Esophagus muscularis mucosa (tissue), 3 donors: ENCODE data around the gene DOCK11.

ENCODE experiments used
- CTCF ChIP-seq, 3 experiments: fragments of 200-600 bp in 2 of 3; fragments of 450-650 bp in 1 of 3; sonication (generic) in 2 of 3; IDR thresholded peaks; one replicate each; pipeline ENCODE4 v1.5.1; 2017 to 2019; ENCODE audit warnings: antibody characterized with exemption in 3 of 3, mild to moderate bottlenecking in 2 of 3, moderate library complexity in 1 of 3
- POLR2AphosphoS5 ChIP-seq, 2 donors: sonication (generic); formaldehyde crosslinking; IDR thresholded peaks; one replicate each; pipeline ENCODE4 v1.6.1; 2017; ENCODE audit warnings: antibody characterized with exemption in 2 of 2

- TF ChIP-seq POLR2AphosphoS5 (IDR thresholded peaks at IDR 0.05): no peak
- no peak for TF ChIP-seq CTCF (IDR thresholded peaks at IDR 0.05)
Measured at GRCh38 chrX:118593407-118593806, 97.8 kb downstream of the DOCK11 start.
